ENCODE measurements around the gene ARHGAP22.

DNA sequence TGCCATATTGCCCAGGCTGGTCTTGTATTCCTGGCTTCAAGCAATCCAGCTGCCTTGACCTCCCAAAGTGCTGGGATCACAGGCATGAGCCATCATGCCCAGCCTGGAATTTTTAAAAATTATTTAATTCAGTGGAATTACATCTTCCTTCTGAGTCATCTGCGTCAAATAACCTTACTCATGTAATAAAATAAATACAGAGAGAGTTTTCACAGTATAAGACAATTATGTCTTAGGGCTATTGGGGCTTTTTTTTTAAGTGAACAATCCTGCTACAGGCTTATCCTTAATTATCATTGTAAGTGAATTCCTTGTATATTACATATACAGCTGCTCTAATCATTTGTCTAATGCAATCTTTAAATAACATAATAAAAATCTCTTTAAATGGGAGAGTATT is 190.1 kb downstream of the ARHGAP22 start:
- TF ChIP-seq EZH2 (IDR thresholded peaks at IDR 0.05; ENCODE audit: insufficient read depth, poor library complexity, severe bottlenecking) (no peak), EZH2phosphoT487 (IDR thresholded peaks at IDR 0.05; ENCODE audit: insufficient read depth, low read depth) (no peak)
